Heart left ventricle (tissue), 16 donors: ENCODE measurements around the gene HLA-DRB1. TPM values are rescaled to one million over a fixed set of nuclear protein-coding genes. Genes with fewer than 3 reads are reported as not detected.
A peak's percentile ranks its signal among the peaks of the same experiment; 100 is the strongest.

Source experiments
- ATAC-seq, 4 donors: fragments of 200-7000 bp; cut with Tn5 transposase; one replicate each; pipeline ENCODE4 v1.9.1; 2020 to 2022; ENCODE audit warnings: moderate library complexity in 4 of 4, mild to moderate bottlenecking in 3 of 4, moderate number of reproducible peaks in 1 of 4
- DNase-seq, 5 donors: peaks; one replicate each; pipeline ENCODE4 v3.0.0-alpha.2; 2020
- H3K27ac ChIP-seq, 12 donors: fragments of 200-600 bp; sonication (generic) in 4 of 12; one replicate each; pipeline versions ENCODE4 v1.5.0 to v1.8.0; 2016 to 2022; ENCODE audit warnings: mild to moderate bottlenecking in 2 of 12
- H3K27me3 ChIP-seq, 9 donors: fragments of 200-600 bp; sonication (generic) in 2 of 9; one replicate each; pipeline versions ENCODE4 v1.5.1 to v1.8.0; 2016 to 2022; ENCODE audit warnings: mild to moderate bottlenecking in 3 of 9
- H3K36me3 ChIP-seq, 9 donors: fragments of 200-600 bp; sonication (generic) in 2 of 9; one replicate each; pipeline versions ENCODE4 v1.5.0 to v1.8.0; 2018 to 2022; ENCODE audit warnings: mild to moderate bottlenecking in 2 of 9
- H3K4me1 ChIP-seq, 12 donors: fragments of 200-600 bp; sonication (generic) in 4 of 12; one replicate each; pipeline versions ENCODE4 v1.5.0 to v1.8.0; 2016 to 2022; ENCODE audit warnings: mild to moderate bottlenecking in 3 of 12
- H3K4me3 ChIP-seq, 12 donors: fragments of 200-600 bp; sonication (generic) in 4 of 12; one replicate each; pipeline versions ENCODE4 v1.5.0 to v1.8.0; 2017 to 2022; ENCODE audit warnings: mild to moderate bottlenecking in 9 of 12, moderate library complexity in 4 of 12
- H3K9me3 ChIP-seq, 12 donors: fragments of 200-600 bp; sonication (generic) in 4 of 12; one replicate each; pipeline versions ENCODE4 v1.5.0 to v1.8.0; 2016 to 2022; ENCODE audit warnings: mild to moderate bottlenecking in 1 of 12
- CTCF ChIP-seq, 12 donors: fragments of 200-600 bp; sonication (generic) in 4 of 12; IDR thresholded peaks; one replicate each; pipeline versions ENCODE4 v1.5.0 to v1.8.0; 2018 to 2022; ENCODE audit warnings: antibody characterized with exemption in 12 of 12, mild to moderate bottlenecking in 5 of 12
- POLR2A ChIP-seq, 2 donors: fragments of 450-650 bp; IDR thresholded peaks; one replicate each; pipeline ENCODE4 v1.6.1; 2017; ENCODE audit warnings: antibody characterized with exemption in 2 of 2, mild to moderate bottlenecking in 2 of 2, moderate library complexity in 2 of 2
- WGBS, 4 donors: extraction: QIAGEN DNeasy Blood & Tissue Kit in 2 of 4; methylation state at CpG; one replicate each; pipeline versions ENCODE4 v1.1.5 to v1.1.7; 2013 to 2018; 5-methylcytosine and 5-hydroxymethylcytosine counted together
- intact Hi-C, 10 donors: fragments of 100-400 bp; cut with DNase I; formaldehyde crosslinking; loops; one replicate each; pipeline versions ENCODE4 v1.11.1 to v1.14.2; 2022
- polyA plus RNA-seq, 2 donors: library from polyadenylated mRNA; stranded (reverse); fragments of 200-250 nt; gene quantifications; one replicate each; pipeline ENCODE4 v1.2.3, GENCODE V29; 2013
- total RNA-seq, 9 donors: library from RNA; depleted of rRNA in 2 of 9; stranded (reverse); fragments of >200 nt in 2 of 9; fragmentation: NEBNext Ultra II Directional in 3 of 9; extraction: Animal tissue kit (Norgen Biotek cat#: 25700) in 3 of 9; gene quantifications; one replicate each; pipeline versions ENCODE4 v1.1.0 to v1.2.4, GENCODE V29; 2016 to 2023
- donor health status: ischemic (EF 13 %, LVEDD 7.1; RV severe dilation, severe dysfunction).
- donor health status: healthy with polysubstance abuse.
- donor health status: DM: no; HTN: yes; CAD: no.
- donor health status: DM: no; HTN: no; CAD: no.
- donor health status: ischemic (EF 25% LVEDD 6.9; RV normal size, moderate dysfunction).
- donor health status: ischemic (EF 25% LVEDD 5.7; RV mildly dilated, moderate dysfunction).
- donor health status: healthy.
- donor health status: DM: yes; HTN: yes; CAD: no.
- donor health status: ischemic (EF 35%, LVEDD 5.7; RV mildly dilated, moderate dysfunction).
- donor health status: nonischemic (EF 11% LVEDD 7.7; RV severe dilation, severe dysfunction).
- donor health status: DM: yes; HTN: yes; CAD: no.
- donor health status: PGD.
- donor health status: ischemic (EF 29% LVEDD 5.4; RV normal size, mild dysfunction).
- donor health status: nonischemic (EF 23%, LVEDD 6.1; RV moderate dilation, normal function).

Gene HLA-DRB1
- total and polyA plus RNA-seq, 11 donors = 12.3 to 404 (median 81.3) TPM

- TF ChIP-seq POLR2A (IDR thresholded peaks at IDR 0.05) (no peak), CTCF (IDR thresholded peaks at IDR 0.05) (no peak)
- ATAC-seq = no peak
- no peaks in the 10 kb centered on the region for H3K27me3 ChIP-seq
- H3K36me3 ChIP-seq = no peaks in the 10 kb centered on the region
- H3K4me1 ChIP-seq = peaks cover 0 to 7% (median 0%) of the 10 kb centered on the region in 12 donors
- H3K4me3 ChIP-seq = no peak overlapping the region
- H3K9me3 ChIP-seq = no peaks in the 10 kb centered on the region
- intact Hi-C loops = no loop called here
- no peak for DNase-seq
- 48 to 88% (median 77%) methylated on average over 4 of the region's 4 CpGs for WGBS, 4 donors
- H3K27ac ChIP-seq = peak overlapping the region in 5 of 12 donors; percentile 37 to 83 (median 74)
Observed at GRCh38 chr6:32607263-32607987, 17.8 kb upstream of the HLA-DRB1 start.

GRCh38 chr6:32604434-32604877 is 14.8 kb upstream of the HLA-DRB1 start:
- Histone ChIP-seq H3K4me1 (peaks cover 0 to 7% (median 0%) of the 10 kb centered on the region in 12 donors), H3K4me3 (peak overlapping the region in 5 of 12 donors; percentile 6 to 37 (median 20)), H3K36me3 (no peaks in the 10 kb centered on the region), H3K9me3 (no peaks in the 10 kb centered on the region), H3K27me3 (no peaks in the 10 kb centered on the region), H3K27ac (peak overlapping the region in 10 of 12 donors; percentile 49 to 85 (median 76))
- peak; percentile 24 to 89 (median 69) for ATAC-seq
- intact Hi-C loops = no loop called here
- DNase-seq = no peak
- no peak for TF ChIP-seq POLR2A (IDR thresholded peaks at IDR 0.05)
- no peak for TF ChIP-seq CTCF (IDR thresholded peaks at IDR 0.05)
- 0 to 18% (median 6%) methylated on average over 3 of the region's 3 CpGs for WGBS, 4 donors

GRCh38 chr6:32603888-32604287 is 14.2 kb upstream of the HLA-DRB1 start:
- ATAC-seq = peak in 3 of 4 donors; percentile 47 to 90 (median 64)
- WGBS, 4 donors = 5 to 23% (median 13%) methylated on average over 3 of the region's 3 CpGs
- Histone ChIP-seq H3K27me3 (no peaks in the 10 kb centered on the region), H3K4me3 (peak overlapping the region in 5 of 12 donors; percentile 6 to 37 (median 20)), H3K27ac (peak overlapping the region in 9 of 12 donors; percentile 37 to 85 (median 77)), H3K36me3 (no peaks in the 10 kb centered on the region), H3K9me3 (no peaks in the 10 kb centered on the region), H3K4me1 (peaks cover 0 to 7% (median 0%) of the 10 kb centered on the region in 12 donors)
- TF ChIP-seq POLR2A (IDR thresholded peaks at IDR 0.05) = no peak
- no peak for TF ChIP-seq CTCF (IDR thresholded peaks at IDR 0.05)
- intact Hi-C loops = no loop called here
- peak in 1 of 5 donors; percentile 19 for DNase-seq

- intact Hi-C loops = no loop called here
Observed at GRCh38 chr6:32603222-32603621, 13.6 kb upstream of the HLA-DRB1 start.

More at GRCh38 chr6:32603222-32603621, 13.6 kb upstream of the HLA-DRB1 start:
- DNase-seq (no peak), ATAC-seq (no peak)
- no peaks in the 10 kb centered on the region for H3K36me3 ChIP-seq
- no peaks in the 10 kb centered on the region for H3K9me3 ChIP-seq
- WGBS, 4 donors = 19 to 85% (median 67%) methylated on average over 3 to 5 of the region's 5 CpGs
- H3K27me3 ChIP-seq = no peaks in the 10 kb centered on the region
- TF ChIP-seq CTCF (IDR thresholded peaks at IDR 0.05) (no peak), POLR2A (IDR thresholded peaks at IDR 0.05) (no peak)
- no peak overlapping the region for H3K4me3 ChIP-seq
- peak overlapping the region in 9 of 12 donors; percentile 46 to 85 (median 78) for H3K27ac ChIP-seq
- peaks cover 0 to 7% (median 0%) of the 10 kb centered on the region in 12 donors for H3K4me1 ChIP-seq
